Motor neuron (in vitro differentiated cells): ENCODE results near the gene PRR20G. TPM values are rescaled to one million over a fixed set of nuclear protein-coding genes. Genes with fewer than 3 reads are reported as not detected.
A peak's percentile ranks its signal among the peaks of the same experiment; 100 is the strongest.

Experiments used
- ATAC-seq, 8 experiments: fragments of 200-7000 bp; cut with Tn5 transposase; replicated peaks in 6 of 8; 2 replicates each; pipeline ENCODE4 v1.8.0; 2021; ENCODE audit warnings: mild to moderate bottlenecking in 8 of 8, moderate library complexity in 8 of 8
- H3K27ac ChIP-seq, 2 donors: fragments of 250-450 bp; sonication (Bioruptor Pico); 2 replicates each; pipeline ENCODE4 v1.9.0; 2021; ENCODE audit warnings: antibody characterized with exemption in 2 of 2, mild to moderate bottlenecking in 2 of 2, moderate library complexity in 1 of 2
- H3K4me1 ChIP-seq, 2 donors: fragments of 250-450 bp; sonication (Bioruptor Pico); replicated peaks in 1 of 2; 2 replicates each; pipeline ENCODE4 v1.6.1; 2021; ENCODE audit warnings: antibody characterized with exemption in 2 of 2, mild to moderate bottlenecking in 2 of 2, moderate library complexity in 1 of 2
- H3K4me3 ChIP-seq, 5 donors: fragments of 250-450 bp; sonication (Bioruptor Pico); 2 replicates each; pipeline ENCODE4 v1.9.0; 2021; ENCODE audit warnings: antibody characterized with exemption in 5 of 5, mild to moderate bottlenecking in 5 of 5, moderate library complexity in 4 of 5
- WGBS, 10 experiments: fragments of 450-650 bp; shearing (Covaris generic); methylation state at CpG; one replicate each; pipeline ENCODE4 v1.0.0; 2022; 5-methylcytosine and 5-hydroxymethylcytosine counted together
- in situ Hi-C, 9 experiments: fragments of 400-800 bp; cut with MboI; loops; one replicate each; pipeline ENCODE4 v1.15.0; 2021; ENCODE audit warnings: low sequenced_read_pairs in 9 of 9, low pct_unique_long_range_greater_than_20kb in 2 of 9; ENCODE audit not compliant: unreplicated experiment in 9 of 9
- total RNA-seq, 8 experiments: library from RNA; unstranded; fragments of 300-600 nt; gene quantifications; 2 replicates each; pipeline versions ENCODE4 v1.2.3 to v1.2.4, GENCODE V29; 2022

PRR20G gene
- total RNA-seq, 8 experiments from 2014 or later: 0.62 to 0.84 TPM; not detected in 6

- Histone ChIP-seq H3K27ac (no peak overlapping the region), H3K4me3 (no peak overlapping the region), H3K4me1 (no peaks in the 10 kb centered on the region)
- WGBS, 10 experiments: 0 to 100% (median 100%) methylated on average over 1 of the region's 1 CpG
- no peak for ATAC-seq
- in situ Hi-C loops: no loop called here
These were observed 3.3 kb upstream of the PRR20G start for GRCh38 chr3:127291114-127291513.

- ATAC-seq: no peak
- Histone ChIP-seq H3K4me3 (no peak overlapping the region), H3K4me1 (no peaks in the 10 kb centered on the region), H3K27ac (no peak overlapping the region)
- 38 to 100% (median 92%) methylated on average over 1 to 3 of the region's 4 CpGs; no CpG with 5 or more reads in 1 of the 10 experiments for WGBS, 10 experiments
- in situ Hi-C loops: no loop called here
These were observed 2.1 kb upstream of the PRR20G start for GRCh38 chr3:127289706-127290575.

GRCh38 chr3:127288921-127289705, 1.3 kb upstream of the PRR20G start:
- H3K4me1 ChIP-seq: no peaks in the 10 kb centered on the region
- H3K27ac ChIP-seq: no peak overlapping the region
- no peak for ATAC-seq
- WGBS, 10 experiments: 82 to 100% (median 90%) methylated on average over 1 to 14 of the region's 23 CpGs; no CpG with 5 or more reads in 3 of the 10 experiments
- in situ Hi-C loops: no loop called here
- H3K4me3 ChIP-seq: no peak overlapping the region

GRCh38 chr3:127288343-127288742, 497 bp upstream of the PRR20G start:
- Histone ChIP-seq H3K27ac (no peak overlapping the region), H3K4me1 (no peaks in the 10 kb centered on the region), H3K4me3 (no peak overlapping the region)
- ATAC-seq: no peak
- WGBS, 10 experiments: 77 to 100% (median 95%) methylated on average over 1 to 7 of the region's 17 CpGs; no CpG with 5 or more reads in 2 of the 10 experiments
- in situ Hi-C loops: no loop called here

GRCh38 chr3:127286571-127287140, 1.2 kb downstream of the PRR20G start:
- in situ Hi-C loops: no loop called here
- Histone ChIP-seq H3K27ac (no peak overlapping the region), H3K4me3 (no peak overlapping the region), H3K4me1 (no peaks in the 10 kb centered on the region)
- 50 to 100% (median 80%) methylated on average over 2 to 8 of the region's 9 CpGs for WGBS, 10 experiments
- ATAC-seq: peak in 7 of 8 experiments; percentile 31 to 99 (median 77)

- ATAC-seq: no peak
- no peak overlapping the region for H3K27ac ChIP-seq
- no peaks in the 10 kb centered on the region for H3K4me1 ChIP-seq
- in situ Hi-C loops: no loop called here
- WGBS, 10 experiments: 72 to 100% (median 85%) methylated on average over 1 to 12 of the region's 12 CpGs; no CpG with 5 or more reads in 7 of the 10 experiments
- no peak overlapping the region for H3K4me3 ChIP-seq
These were observed 3.6 kb downstream of the PRR20G start for GRCh38 chr3:127284258-127284657.

- H3K4me1 ChIP-seq: no peaks in the 10 kb centered on the region
- no peak overlapping the region for H3K27ac ChIP-seq
- H3K4me3 ChIP-seq: no peak overlapping the region
- in situ Hi-C loops: no loop called here
- no peak for ATAC-seq
- WGBS, 10 experiments: 48 to 100% (median 93%) methylated on average over 1 to 2 of the region's 2 CpGs; no CpG with 5 or more reads in 4 of the 10 experiments
These were observed 10.3 kb downstream of the PRR20G start for GRCh38 chr3:127277561-127277960.

- in situ Hi-C loops: no loop called here
These were observed 10.9 kb downstream of the PRR20G start for GRCh38 chr3:127276995-127277394.

GRCh38 chr3:127276396-127276795, 11.4 kb downstream of the PRR20G start:
- no peak for ATAC-seq
- no peaks in the 10 kb centered on the region for H3K4me1 ChIP-seq
- no peak overlapping the region for H3K27ac ChIP-seq
- in situ Hi-C loops: no loop called here
- H3K4me3 ChIP-seq: no peak overlapping the region
- 0 to 100% (median 10%) methylated on average over 1 of the region's 1 CpG; no CpG with 5 or more reads in 6 of the 10 experiments for whole genome bisulfite sequencing, 10 experiments

More at GRCh38 chr3:127276995-127277394, 10.9 kb downstream of the PRR20G start:
- no peak overlapping the region for H3K4me3 ChIP-seq
- no peak overlapping the region for H3K27ac ChIP-seq
- no peak for ATAC-seq
- H3K4me1 ChIP-seq: no peaks in the 10 kb centered on the region

- ATAC-seq: peak in 1 of 8 experiments; percentile 28
- Histone ChIP-seq H3K4me1 (no peaks in the 10 kb centered on the region), H3K27ac (no peak overlapping the region), H3K4me3 (no peak overlapping the region)
- in situ Hi-C loops: no loop called here
- 0 to 72% (median 56%) methylated on average over 1 to 3 of the region's 3 CpGs; no CpG with 5 or more reads in 5 of the 10 experiments for WGBS, 10 experiments
These were observed 12.5 kb downstream of the PRR20G start for GRCh38 chr3:127275287-127275781.

GRCh38 chr3:127274200-127274760, 13.6 kb downstream of the PRR20G start:
- Histone ChIP-seq H3K27ac (no peak overlapping the region), H3K4me1 (no peaks in the 10 kb centered on the region), H3K4me3 (no peak overlapping the region)
- 80 to 100% (median 90%) methylated on average over 1 to 3 of the region's 6 CpGs; no CpG with 5 or more reads in 5 of the 10 experiments for WGBS, 10 experiments
- no peak for ATAC-seq
- in situ Hi-C loops: no loop called here

GRCh38 chr3:127273206-127273605, 14.6 kb downstream of the PRR20G start:
- in situ Hi-C loops: no loop called here
- Histone ChIP-seq H3K4me1 (no peaks in the 10 kb centered on the region), H3K27ac (no peak overlapping the region), H3K4me3 (no peak overlapping the region)
- ATAC-seq: peak in 1 of 8 experiments; percentile 23
- 11 to 85% (median 50%) methylated on average over 1 to 2 of the region's 2 CpGs; no CpG with 5 or more reads in 1 of the 10 experiments for WGBS, 10 experiments
